Cardiac muscle cell (in vitro differentiated cells and primary cell): ENCODE data around the gene DNAJC6. TPM values are rescaled to one million over a fixed set of nuclear protein-coding genes. Genes with fewer than 3 reads are reported as not detected.
"Not testable (repeated sequence)": the region's sequence is repeated elsewhere in the genome, so short reads cannot be mapped to it uniquely, and the experiment has no call there.

Experiments
- DNase-seq, 2 donors: peaks; one replicate each; pipeline versions ENCODE4 v3.0.0 to v3.0.0-alpha.2; 2010 to 2017; ENCODE audit warnings: low read depth in 1 of 2, low spot score in 1 of 2
- H3K27ac ChIP-seq: fragments of 200-600 bp; sonication (generic); 2 replicates; pipeline ENCODE4 v1.5.1; 2016
- H3K27me3 ChIP-seq: fragments of 200-600 bp; sonication (generic); 2 replicates; pipeline ENCODE4 v1.6.0; 2016; ENCODE audit warnings: control low read depth
- H3K36me3 ChIP-seq: fragments of 200-600 bp; sonication (generic); 2 replicates; pipeline ENCODE4 v1.5.1; 2016; ENCODE audit warnings: control low read depth
- H3K4me1 ChIP-seq: fragments of 200-600 bp; sonication (generic); 2 replicates; pipeline ENCODE4 v1.8.1; 2017; ENCODE audit warnings: low read depth, mild to moderate bottlenecking, mixed run types
- H3K4me3 ChIP-seq: fragments of 200-600 bp; sonication (generic); 2 replicates; pipeline ENCODE4 v1.5.1; 2016; ENCODE audit warnings: mild to moderate bottlenecking
- H3K9me3 ChIP-seq: fragments of 200-600 bp; sonication (generic); 2 replicates; pipeline ENCODE4 v1.5.1; 2017; ENCODE audit warnings: low read depth, mild to moderate bottlenecking, control low read depth
- CTCF ChIP-seq: IDR thresholded peaks from 2 replicates; pipeline ENCODE4 v1.5.1; 2012; ENCODE audit warnings: low read depth, mild to moderate bottlenecking, low read length
- polyA plus RNA-seq: library from polyadenylated mRNA; unstranded; fragments of >200 nt; fragmentation: Nextera tagmentation; extraction: Ambion mirVana; gene quantifications from 2 replicates; pipeline ENCODE4 v1.2.1, GENCODE V29; 2016
- total RNA-seq: library from RNA; depleted of rRNA; stranded (reverse); fragments of >200 nt; gene quantifications from 2 replicates; pipeline ENCODE4 v1.2.3, GENCODE V29; 2016

Gene DNAJC6
- total and polyA plus RNA-seq, 2 experiments from 2014 or later, result 26.0 to 54.5 TPM

GRCh38 chr1:65281846-65282245 is 27.5 kb upstream of the DNAJC6 start:
- no peaks in the 10 kb centered on the region for H3K9me3 ChIP-seq
- peaks cover 3% of the 10 kb centered on the region for H3K36me3 ChIP-seq
- no peak for DNase-seq
- no peak for TF ChIP-seq CTCF
- H3K4me1 ChIP-seq, result peaks cover 72% of the 10 kb centered on the region
- H3K27ac ChIP-seq, result peak overlapping the region; percentile 99
- H3K4me3 ChIP-seq, result no peak overlapping the region
- no peaks in the 10 kb centered on the region for H3K27me3 ChIP-seq

DNA sequence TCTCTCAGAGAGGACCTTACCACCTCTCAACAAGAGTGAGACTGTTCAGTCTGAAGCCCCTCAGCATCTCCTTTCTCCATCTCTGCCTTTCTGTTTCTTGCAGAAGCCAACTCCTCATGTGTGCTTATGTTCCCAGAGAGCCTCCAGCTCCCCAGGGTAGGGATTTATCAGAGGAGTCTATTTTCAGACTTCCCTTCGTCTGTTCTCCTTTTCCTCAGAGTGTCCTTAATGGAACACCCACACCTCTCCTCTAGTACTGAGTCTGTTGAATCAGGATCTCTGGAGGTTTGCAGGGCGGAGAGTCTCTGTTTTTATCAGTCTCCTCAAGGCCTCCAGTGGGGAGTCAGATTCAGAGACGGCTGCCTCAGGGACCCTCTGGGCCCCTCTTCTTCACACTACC is 25.1 kb upstream of the DNAJC6 start:
- TF ChIP-seq CTCF, result no peak
- Histone ChIP-seq H3K9me3 (no peaks in the 10 kb centered on the region), H3K4me1 (peaks cover 51% of the 10 kb centered on the region), H3K4me3 (no peak overlapping the region), H3K27ac (peak overlapping the region; percentile 99), H3K36me3 (no peaks in the 10 kb centered on the region), H3K27me3 (no peaks in the 10 kb centered on the region)
- DNase-seq, result peak in 1 of 2 donors; percentile 38

DNA sequence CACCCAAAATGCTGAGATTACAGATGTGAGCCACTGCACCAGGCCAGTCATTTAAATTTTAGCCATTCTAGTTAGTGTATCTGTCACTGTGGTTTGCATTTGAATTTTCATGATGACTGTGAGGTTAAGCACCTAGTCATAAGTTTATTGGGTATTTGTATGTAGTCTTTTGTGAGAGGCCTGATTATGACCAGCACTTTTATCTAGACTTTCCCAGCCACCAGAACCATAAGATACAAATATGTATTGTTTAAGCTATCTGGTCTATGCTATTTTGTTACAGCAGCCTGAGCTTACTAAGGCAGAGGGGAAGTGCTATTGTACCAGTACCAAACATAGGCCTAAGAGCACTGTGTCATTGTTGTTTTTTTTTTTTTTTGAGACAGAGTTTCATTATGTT is 19.9 kb upstream of the DNAJC6 start:
- peaks cover 14% of the 10 kb centered on the region for H3K4me1 ChIP-seq
- no peak for TF ChIP-seq CTCF
- DNase-seq, result no peak

DNA sequence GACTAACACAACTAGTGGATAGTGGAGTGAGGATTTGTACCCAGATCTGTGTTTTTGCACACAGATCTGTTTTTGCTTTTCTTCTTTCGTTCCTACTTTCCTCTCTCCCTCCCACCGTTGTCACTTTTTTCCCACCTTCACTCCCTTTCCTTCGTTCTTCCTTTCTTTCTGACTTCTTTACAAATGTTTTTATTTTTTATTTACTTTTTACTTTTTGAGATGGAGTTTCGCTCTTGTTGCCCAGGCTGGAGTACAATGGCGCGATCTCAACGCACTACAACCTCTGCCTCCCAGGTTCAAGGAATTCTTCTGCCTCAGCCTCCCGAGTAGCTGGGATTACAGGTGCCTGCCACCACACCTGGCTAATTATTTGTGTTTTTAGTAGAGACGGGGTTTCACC is 17.5 kb upstream of the DNAJC6 start:
- not testable (repeated sequence) for H3K4me3 ChIP-seq, H3K27ac ChIP-seq, H3K9me3 ChIP-seq, H3K36me3 ChIP-seq, DNase-seq, H3K4me1 ChIP-seq, H3K27me3 ChIP-seq

More for the DNA sequence above, 19.9 kb upstream of the DNAJC6 start:
- H3K27ac ChIP-seq, result no peak overlapping the region
- H3K27me3 ChIP-seq, result no peaks in the 10 kb centered on the region
- H3K36me3 ChIP-seq, result no peaks in the 10 kb centered on the region
- no peaks in the 10 kb centered on the region for H3K9me3 ChIP-seq
- H3K4me3 ChIP-seq, result no peak overlapping the region

DNA sequence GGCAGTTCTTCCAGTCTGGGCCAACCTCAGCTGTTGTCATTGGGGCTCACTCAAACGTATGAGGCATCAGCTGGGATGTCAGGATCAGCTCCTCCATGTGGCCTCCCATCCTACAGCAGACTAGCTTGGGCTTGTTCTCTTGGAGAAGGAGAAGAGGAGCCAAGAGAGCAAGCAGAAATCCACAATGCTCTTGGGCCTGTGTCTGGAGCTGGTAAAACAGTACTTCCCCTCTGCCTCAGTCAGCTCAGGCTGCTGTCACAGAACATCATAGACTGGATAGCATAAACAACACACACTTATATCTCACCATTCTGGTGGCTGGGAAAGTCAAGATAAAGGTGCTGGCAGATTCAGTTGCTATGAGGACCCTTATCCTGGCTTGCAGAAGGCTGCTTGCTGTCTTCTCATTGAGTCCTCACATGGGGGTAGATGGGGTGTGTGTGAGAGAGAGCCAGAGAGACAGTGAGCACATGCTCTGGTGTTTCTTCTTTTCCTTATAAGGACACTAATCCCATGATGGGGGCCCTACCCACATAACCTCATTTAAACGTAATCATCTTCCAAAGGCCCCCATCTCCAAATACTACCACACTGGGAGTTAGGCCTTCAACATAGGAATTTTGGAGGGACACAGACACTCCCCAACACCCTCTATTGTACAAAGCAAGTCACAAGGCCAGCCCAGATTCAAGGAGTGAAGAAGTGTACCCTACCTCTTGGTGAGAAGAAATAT is 16.3 kb upstream of the DNAJC6 start:
- no peak for TF ChIP-seq CTCF
- Histone ChIP-seq H3K27ac (peak overlapping the region; percentile 87), H3K27me3 (no peaks in the 10 kb centered on the region), H3K4me1 (peaks cover 9% of the 10 kb centered on the region), H3K4me3 (no peak overlapping the region), H3K36me3 (no peaks in the 10 kb centered on the region), H3K9me3 (no peaks in the 10 kb centered on the region)
- peak in 1 of 2 donors; percentile 21 for DNase-seq

DNA sequence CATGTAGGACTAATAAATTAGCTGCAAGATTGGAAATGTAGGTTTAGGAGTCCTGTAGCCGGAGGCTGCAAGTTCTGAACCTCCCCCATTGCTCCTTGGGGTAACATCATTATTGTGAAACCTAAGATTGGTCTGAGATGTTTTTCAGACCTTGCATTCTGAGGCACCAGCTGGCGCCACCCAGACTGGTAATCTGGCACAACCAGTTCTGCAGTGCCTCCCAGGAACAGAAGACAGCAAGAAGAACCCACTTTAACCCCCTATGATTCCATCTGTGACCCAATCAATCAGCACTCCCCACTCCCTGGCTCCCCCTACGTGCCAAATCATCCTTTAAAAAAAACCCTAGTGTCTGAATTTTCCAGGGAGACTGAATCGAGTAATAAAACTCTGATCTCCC is 11.6 kb upstream of the DNAJC6 start:
- Histone ChIP-seq H3K4me3 (no peak overlapping the region), H3K9me3 (no peaks in the 10 kb centered on the region), H3K27me3 (no peaks in the 10 kb centered on the region), H3K27ac (no peak overlapping the region), H3K36me3 (no peaks in the 10 kb centered on the region), H3K4me1 (peaks cover 8% of the 10 kb centered on the region)
- no peak for DNase-seq
- no peak for TF ChIP-seq CTCF
